Fibroblast of lung (primary cell): ENCODE data around the gene CD7. TPM values are rescaled to one million over a fixed set of nuclear protein-coding genes. Genes with fewer than 3 reads are reported as not detected.
A peak's percentile ranks its signal among the peaks of the same experiment; 100 is the strongest.

ENCODE experiments used
- DNase-seq, 2 donors: peaks; one replicate each; pipeline versions ENCODE4 v3.0.0 to v3.0.0-alpha.2; 2010; ENCODE audit warnings: low read depth in 2 of 2
- H2AFZ ChIP-seq: 2 replicates; pipeline ENCODE4 v1.5.1; 2012; ENCODE audit warnings: low read length, control low read depth, inconsistent platforms
- H3K27ac ChIP-seq: 2 replicates; pipeline ENCODE4 v1.5.1; 2011; ENCODE audit warnings: low read length, control low read depth; ENCODE audit not compliant: insufficient read depth
- H3K27me3 ChIP-seq: 2 replicates; pipeline ENCODE4 v1.5.1; 2011; ENCODE audit warnings: mild to moderate bottlenecking, low read length; ENCODE audit not compliant: control insufficient read depth, insufficient read depth
- H3K36me3 ChIP-seq: 2 replicates; pipeline ENCODE4 v1.5.1; 2011; ENCODE audit warnings: low read length; ENCODE audit not compliant: control insufficient read depth, insufficient read depth
- H3K4me1 ChIP-seq: 2 replicates; pipeline ENCODE4 v1.5.1; 2011; ENCODE audit warnings: low read length; ENCODE audit not compliant: control insufficient read depth, insufficient read depth; ENCODE audit errors: extremely low read depth
- H3K4me2 ChIP-seq: 2 replicates; pipeline ENCODE4 v1.5.1; 2011; ENCODE audit warnings: low read length, control low read depth; ENCODE audit not compliant: insufficient read depth; ENCODE audit errors: extremely low read depth
- H3K4me3 ChIP-seq, 4 experiments: fragments of 200-600 bp in 1 of 4; sonication (generic) in 1 of 4; replicated peaks in 1 of 4; 2 replicates each; pipeline ENCODE4 v1.5.1; 2011 to 2016; ENCODE audit warnings: low read length in 4 of 4, low read depth in 3 of 4, mild to moderate bottlenecking in 3 of 4, control low read depth in 2 of 4, inconsistent platforms in 1 of 4, mixed read lengths in 1 of 4; ENCODE audit not compliant: insufficient read depth in 1 of 4; ENCODE audit errors: control extremely low read depth in 1 of 4
- H3K79me2 ChIP-seq: 2 replicates; pipeline ENCODE4 v1.5.1; 2012; ENCODE audit warnings: mild to moderate bottlenecking, low read length, inconsistent platforms; ENCODE audit not compliant: control insufficient read depth, insufficient read depth
- H3K9ac ChIP-seq: 2 replicates; pipeline ENCODE4 v1.5.1; 2011; ENCODE audit warnings: mild to moderate bottlenecking, low read length, control low read depth; ENCODE audit not compliant: insufficient read depth
- H3K9me3 ChIP-seq: 2 replicates; pipeline ENCODE4 v1.5.1; 2012; ENCODE audit warnings: low read depth, low read length; ENCODE audit not compliant: control insufficient read depth, insufficient read depth
- H4K20me1 ChIP-seq: 2 replicates; pipeline ENCODE4 v1.5.1; 2011; ENCODE audit warnings: low read length; ENCODE audit not compliant: control insufficient read depth, insufficient read depth; ENCODE audit errors: extremely low read depth
- EZH2 ChIP-seq: IDR thresholded peaks from 2 replicates; pipeline ENCODE4 v1.5.1; 2012; ENCODE audit warnings: low read length, control low read depth, mild to moderate bottlenecking; ENCODE audit errors: missing control alignments
- polyA plus RNA-seq, 2 donors: library from polyadenylated mRNA; depleted of rRNA in 1 of 2; stranded (reverse) in 1 of 2; unstranded in 1 of 2; fragments of >200 nt; gene quantifications; 2 replicates each; pipeline ENCODE4 v1.2.1, GENCODE V29; 2011 to 2012; ENCODE audit warnings: missing spikeins in 1 of 2
- total RNA-seq: library from RNA; depleted of rRNA; stranded (reverse); fragments of >200 nt; gene quantifications from 2 replicates; pipeline ENCODE4 v1.2.1, GENCODE V29; 2014
- TF ChIP-seq, protein P1 (sequence below), 2 donors: IDR thresholded peaks in 1 of 2; conservative IDR thresholded peaks in 1 of 2; 1 replicate in 1 of 2; 2 replicates in 1 of 2; pipeline ENCODE4 v1.5.1; 2011 to 2012; ENCODE audit warnings: low read length in 2 of 2, control low read depth in 1 of 2, inconsistent platforms in 1 of 2, low read depth in 1 of 2, mild to moderate bottlenecking in 1 of 2

Gene CD7
- total and polyA plus RNA-seq, 2 donors (not counting 1 experiment from before 2014, with no cell fraction given): 0.17 TPM; not detected in 1

- Histone ChIP-seq H3K4me1 (no peaks in the 10 kb centered on the region), H3K9ac (no peak overlapping the region), H2AFZ (no peak overlapping the region), H3K36me3 (no peaks in the 10 kb centered on the region), H3K27ac (no peak overlapping the region), H3K27me3 (peaks cover 18% of the 10 kb centered on the region), H3K4me3 (no peak overlapping the region), H3K9me3 (no peaks in the 10 kb centered on the region), H4K20me1 (no peaks in the 10 kb centered on the region), H3K79me2 (no peaks in the 10 kb centered on the region), H3K4me2 (no peak overlapping the region)
- DNase-seq: no peak
- TF ChIP-seq, protein P1, sequence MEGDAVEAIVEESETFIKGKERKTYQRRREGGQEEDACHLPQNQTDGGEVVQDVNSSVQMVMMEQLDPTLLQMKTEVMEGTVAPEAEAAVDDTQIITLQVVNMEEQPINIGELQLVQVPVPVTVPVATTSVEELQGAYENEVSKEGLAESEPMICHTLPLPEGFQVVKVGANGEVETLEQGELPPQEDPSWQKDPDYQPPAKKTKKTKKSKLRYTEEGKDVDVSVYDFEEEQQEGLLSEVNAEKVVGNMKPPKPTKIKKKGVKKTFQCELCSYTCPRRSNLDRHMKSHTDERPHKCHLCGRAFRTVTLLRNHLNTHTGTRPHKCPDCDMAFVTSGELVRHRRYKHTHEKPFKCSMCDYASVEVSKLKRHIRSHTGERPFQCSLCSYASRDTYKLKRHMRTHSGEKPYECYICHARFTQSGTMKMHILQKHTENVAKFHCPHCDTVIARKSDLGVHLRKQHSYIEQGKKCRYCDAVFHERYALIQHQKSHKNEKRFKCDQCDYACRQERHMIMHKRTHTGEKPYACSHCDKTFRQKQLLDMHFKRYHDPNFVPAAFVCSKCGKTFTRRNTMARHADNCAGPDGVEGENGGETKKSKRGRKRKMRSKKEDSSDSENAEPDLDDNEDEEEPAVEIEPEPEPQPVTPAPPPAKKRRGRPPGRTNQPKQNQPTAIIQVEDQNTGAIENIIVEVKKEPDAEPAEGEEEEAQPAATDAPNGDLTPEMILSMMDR (conservative IDR thresholded peaks at IDR 0.05 in 1 of 2, IDR thresholded peaks at IDR 0.05 in 1 of 2; ENCODE audit: low read depth in 1 of 2, low read length in 2 of 2): no peak
- peak; percentile 24 for TF ChIP-seq EZH2
Measured at GRCh38 chr17:82309656-82310570, 7.5 kb downstream of the CD7 start.

DNA sequence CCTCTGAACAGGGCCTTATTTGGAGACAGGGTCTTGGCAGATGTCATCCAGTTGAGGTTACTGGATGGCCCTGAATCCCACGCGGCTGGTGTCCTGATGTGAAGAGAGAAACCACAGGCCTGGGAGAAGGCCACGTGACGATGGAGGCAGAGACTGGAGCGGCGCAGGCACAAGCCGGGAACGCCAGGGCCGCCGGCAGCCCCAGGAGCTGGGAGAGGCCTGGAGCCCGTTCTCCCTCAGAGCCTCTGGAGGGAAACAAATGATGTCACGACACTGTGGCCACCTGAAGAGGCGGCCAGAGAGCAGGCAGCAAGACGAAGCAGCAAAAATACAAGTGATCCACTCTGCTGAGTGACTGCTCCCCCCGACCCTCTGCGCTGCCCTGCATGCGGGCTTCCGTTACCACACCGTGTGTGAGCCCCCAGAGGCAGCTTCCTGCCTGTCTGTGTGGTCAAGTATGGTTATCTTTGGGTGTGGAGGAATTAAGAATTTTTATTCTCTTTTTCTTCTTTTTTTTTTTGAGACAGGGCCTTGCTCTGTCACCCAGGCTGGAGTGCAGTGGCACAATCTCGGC, 11.6 kb downstream of the CD7 start:
- no peak for TF ChIP-seq EZH2
- TF ChIP-seq, protein P1 (conservative IDR thresholded peaks at IDR 0.05 in 1 of 2, IDR thresholded peaks at IDR 0.05 in 1 of 2; ENCODE audit: low read depth in 1 of 2, low read length in 2 of 2): no peak

More for the DNA sequence above, 11.6 kb downstream of the CD7 start:
- H4K20me1 ChIP-seq: no peaks in the 10 kb centered on the region
- no peaks in the 10 kb centered on the region for H3K36me3 ChIP-seq
- no peaks in the 10 kb centered on the region for H3K4me1 ChIP-seq
- peaks cover 9% of the 10 kb centered on the region for H3K27me3 ChIP-seq
- no peak overlapping the region for H3K27ac ChIP-seq
- H2AFZ ChIP-seq: no peak overlapping the region
- H3K4me2 ChIP-seq: no peak overlapping the region
- no peak overlapping the region for H3K4me3 ChIP-seq
- no peak overlapping the region for H3K9ac ChIP-seq
- no peaks in the 10 kb centered on the region for H3K9me3 ChIP-seq
- H3K79me2 ChIP-seq: no peaks in the 10 kb centered on the region
- DNase-seq: no peak
